ENCODE data around the gene LRRC27. TPM values are rescaled to one million over a fixed set of nuclear protein-coding genes. Genes with fewer than 3 reads are reported as not detected.

Gene LRRC27
- total and polyA plus RNA-seq, 2 of the 4 experiments (the other 2 are of a cell fraction) = 3.8 to 5.3 TPM

DNA sequence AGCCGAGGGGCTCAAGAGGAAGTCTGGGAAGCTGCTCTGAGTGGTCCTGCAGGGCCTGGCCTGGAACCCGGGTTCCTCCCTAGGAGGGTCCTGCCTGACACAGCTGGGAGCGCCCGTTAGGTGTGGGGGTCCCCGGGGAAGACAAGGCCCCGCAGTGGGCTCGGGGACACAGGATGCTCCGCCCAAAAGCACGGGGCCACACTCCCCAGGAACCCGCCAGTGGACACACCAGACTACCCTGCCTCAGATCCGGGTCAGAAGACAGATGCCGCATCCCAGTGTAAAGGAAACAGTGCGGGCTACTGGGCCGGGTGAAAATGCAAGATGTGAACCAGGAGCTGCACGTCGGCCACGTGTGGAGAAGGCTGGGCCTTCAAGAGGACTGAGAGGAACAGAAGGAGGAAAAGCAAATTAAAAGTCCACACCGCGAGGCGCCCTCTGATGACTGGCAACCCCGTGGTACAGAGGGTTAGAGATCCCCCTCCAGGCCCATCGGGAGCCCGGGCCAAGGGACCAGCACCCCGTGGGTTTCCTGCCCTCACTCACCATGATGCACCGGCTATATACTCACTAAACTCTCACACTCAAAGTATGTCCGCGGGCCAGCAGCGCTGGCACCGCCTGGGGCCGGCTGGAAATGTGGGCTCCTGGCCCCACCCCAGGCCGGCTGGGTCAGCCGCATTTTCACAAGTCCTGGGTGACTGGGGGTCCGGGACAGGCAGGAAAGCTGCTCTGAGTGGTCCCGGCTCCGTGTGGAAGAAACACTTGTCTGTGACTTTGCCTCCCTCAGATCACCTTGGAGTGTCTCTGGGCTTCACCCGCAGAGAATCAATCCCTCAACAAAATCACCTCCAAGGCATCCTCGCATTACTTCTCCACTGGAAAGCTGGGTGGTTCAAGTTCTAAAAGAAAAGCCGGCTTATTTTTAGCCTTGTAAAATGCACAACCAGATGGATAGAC, 30.3 kb upstream of the LRRC27 start (continued):
- TF ChIP-seq NFE2L2 (IDR thresholded peaks at IDR 0.05; ENCODE audit: low read depth, low read length) = no peak

DNA sequence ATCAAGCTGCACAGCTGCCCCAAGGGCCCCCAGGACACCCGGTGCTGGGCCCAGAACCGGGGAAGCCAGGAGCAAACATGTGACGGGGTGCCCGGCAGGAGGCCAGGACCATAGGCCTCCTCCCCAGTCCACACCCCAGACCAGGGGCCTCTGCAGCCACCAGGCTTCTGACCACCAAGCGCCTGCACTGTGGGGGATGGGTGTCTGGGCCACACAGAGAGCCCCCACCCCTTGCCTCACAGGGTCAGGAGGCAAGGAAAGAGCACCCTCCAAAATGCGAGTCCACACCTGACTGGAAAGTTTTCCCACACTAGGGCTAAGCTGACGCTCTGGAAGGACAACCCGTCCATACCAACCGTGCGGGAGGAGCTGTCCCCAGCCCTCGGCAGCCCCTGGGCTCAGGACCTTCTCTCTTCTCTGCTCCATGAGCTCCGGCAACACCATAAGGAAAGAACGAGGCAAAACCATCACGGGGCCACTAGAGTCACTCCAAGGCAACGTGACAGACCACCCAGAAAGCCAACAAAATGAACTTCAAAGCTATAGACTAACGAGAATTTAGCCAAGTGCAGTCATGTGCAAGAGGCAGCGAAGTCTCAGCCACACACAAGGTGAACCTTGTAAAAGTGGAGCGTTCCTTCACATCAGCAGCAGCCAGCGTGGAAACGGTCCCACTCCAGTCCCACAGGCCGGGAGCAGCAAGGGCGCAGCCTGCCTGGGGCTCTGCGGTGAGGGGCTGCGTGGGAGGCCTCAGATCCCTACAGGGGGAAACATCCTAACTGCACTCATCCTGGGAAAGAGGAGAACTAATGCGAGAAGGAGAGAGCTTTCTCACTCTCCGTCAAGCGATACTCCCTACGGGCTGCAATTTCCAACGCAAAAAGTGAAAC, 29.3 kb upstream of the LRRC27 start:
- Histone ChIP-seq H3K27me3 (ENCODE audit: control insufficient read depth, insufficient read depth, low read length) (peaks cover 36% of the 10 kb centered on the region; the same call in 1 of the 2 replicates), H4K91ac (ENCODE audit: insufficient read depth, low read depth, low read length) (no peak overlapping the region), H3K18ac (ENCODE audit: low read depth, low read length) (no peak overlapping the region), H2AFZ (replicated peaks; ENCODE audit: low read length, poor library complexity) (no peak overlapping the region), H4K5ac (ENCODE audit: low read depth, low read length) (no peak overlapping the region), H3K36me3 (ENCODE audit: control insufficient read depth, insufficient read depth, low read length) (no peaks in the 10 kb centered on the region), H2BK120ac (ENCODE audit: low read depth, low read length) (no peak overlapping the region), H3K9me3 (ENCODE audit: control insufficient read depth, insufficient read depth, low read length) (peaks cover 5% of the 10 kb centered on the region; the same call in 1 of the 2 replicates), H3K4me1 (ENCODE audit: control insufficient read depth, insufficient read depth, low read length) (peaks cover 2% of the 10 kb centered on the region; the same call in 1 of the 2 replicates), H3K14ac (replicated peaks; ENCODE audit: low read depth, low read length) (no peak overlapping the region), H3K23ac (ENCODE audit: low read depth, low read length) (no peak overlapping the region), H4K20me1 (ENCODE audit: insufficient read depth, low read length) (no peaks in the 10 kb centered on the region), H3K9ac (ENCODE audit: low read depth, low read length) (no peak overlapping the region), H3K4me2 (ENCODE audit: low read depth, low read length) (no peak overlapping the region), H3K79me1 (ENCODE audit: low read depth in 1 of 2, low read length in 2 of 2) (no peaks in the 10 kb centered on the region), H4K8ac (ENCODE audit: low read depth in 2 of 2, low read length in 2 of 2) (no peak overlapping the region), H2BK5ac (ENCODE audit: low read depth, low read length, poor library complexity, severe bottlenecking) (no peak overlapping the region), H3K56ac (ENCODE audit: extremely low read depth, insufficient read depth, low read length) (no peak overlapping the region), H3K27ac (ENCODE audit: insufficient read depth, low read length) (no peak overlapping the region), H2AK5ac (ENCODE audit: low read depth, low read length) (no peak overlapping the region), H2BK15ac (ENCODE audit: low read depth, low read length) (no peak overlapping the region), H3K4me3 (ENCODE audit: insufficient read depth, low read depth, low read length) (no peak overlapping the region), H3K9me1 (ENCODE audit: insufficient read depth, low read length) (no peaks in the 10 kb centered on the region), H3K4ac (ENCODE audit: low read depth, low read length) (no peak overlapping the region), H2BK20ac (ENCODE audit: low read depth, low read length) (no peak overlapping the region), H2AK9ac (replicated peaks; ENCODE audit: low read depth, low read length, poor library complexity) (no peak overlapping the region)
- in situ Hi-C loops (cut with MboI; ENCODE audit: low sequenced_read_pairs) (no loop called here), intact Hi-C loops (cut with micrococcal nuclease) (no loop called here), dilution Hi-C loops (cut with HindIII; ENCODE audit: low sequenced_read_pairs, unreplicated experiment) (no loop called here)
- WGBS, 2 experiments (ENCODE audit: extremely low coverage in 2 of 2, insufficient read length in 1 of 2) = 85% methylated on average over 7 of the region's 29 CpGs; no CpG with 5 or more reads in 1 of the 2 experiments
- CTCF ChIA-PET = no interaction called here
- POLR2A ChIA-PET (ENCODE audit: unreplicated experiment) = no interaction called here
- ATAC-seq (ENCODE audit: low read depth) (no peak), DNase-seq (no peak)
- BruUV-seq (replicated peaks) = no TSS peak
- no peak for TF ChIP-seq RFX5 (IDR thresholded peaks at IDR 0.05; ENCODE audit: low read depth, low read length)
- TF ChIP-seq CHD1 (IDR thresholded peaks at IDR 0.05; ENCODE audit: low read depth, low read length) = no peak
- no peak for TF ChIP-seq CEBPB (IDR thresholded peaks at IDR 0.05; ENCODE audit: low read depth, low read length)
- TF ChIP-seq, protein P1, sequence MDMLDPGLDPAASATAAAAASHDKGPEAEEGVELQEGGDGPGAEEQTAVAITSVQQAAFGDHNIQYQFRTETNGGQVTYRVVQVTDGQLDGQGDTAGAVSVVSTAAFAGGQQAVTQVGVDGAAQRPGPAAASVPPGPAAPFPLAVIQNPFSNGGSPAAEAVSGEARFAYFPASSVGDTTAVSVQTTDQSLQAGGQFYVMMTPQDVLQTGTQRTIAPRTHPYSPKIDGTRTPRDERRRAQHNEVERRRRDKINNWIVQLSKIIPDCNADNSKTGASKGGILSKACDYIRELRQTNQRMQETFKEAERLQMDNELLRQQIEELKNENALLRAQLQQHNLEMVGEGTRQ (IDR thresholded peaks at IDR 0.05; ENCODE audit: low read depth, low read length) = no peak
- TF ChIP-seq, protein P2, sequence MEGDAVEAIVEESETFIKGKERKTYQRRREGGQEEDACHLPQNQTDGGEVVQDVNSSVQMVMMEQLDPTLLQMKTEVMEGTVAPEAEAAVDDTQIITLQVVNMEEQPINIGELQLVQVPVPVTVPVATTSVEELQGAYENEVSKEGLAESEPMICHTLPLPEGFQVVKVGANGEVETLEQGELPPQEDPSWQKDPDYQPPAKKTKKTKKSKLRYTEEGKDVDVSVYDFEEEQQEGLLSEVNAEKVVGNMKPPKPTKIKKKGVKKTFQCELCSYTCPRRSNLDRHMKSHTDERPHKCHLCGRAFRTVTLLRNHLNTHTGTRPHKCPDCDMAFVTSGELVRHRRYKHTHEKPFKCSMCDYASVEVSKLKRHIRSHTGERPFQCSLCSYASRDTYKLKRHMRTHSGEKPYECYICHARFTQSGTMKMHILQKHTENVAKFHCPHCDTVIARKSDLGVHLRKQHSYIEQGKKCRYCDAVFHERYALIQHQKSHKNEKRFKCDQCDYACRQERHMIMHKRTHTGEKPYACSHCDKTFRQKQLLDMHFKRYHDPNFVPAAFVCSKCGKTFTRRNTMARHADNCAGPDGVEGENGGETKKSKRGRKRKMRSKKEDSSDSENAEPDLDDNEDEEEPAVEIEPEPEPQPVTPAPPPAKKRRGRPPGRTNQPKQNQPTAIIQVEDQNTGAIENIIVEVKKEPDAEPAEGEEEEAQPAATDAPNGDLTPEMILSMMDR (conservative IDR thresholded peaks at IDR 0.05; ENCODE audit: low read depth, low read length) = no peak
- TF ChIP-seq, protein P3, sequence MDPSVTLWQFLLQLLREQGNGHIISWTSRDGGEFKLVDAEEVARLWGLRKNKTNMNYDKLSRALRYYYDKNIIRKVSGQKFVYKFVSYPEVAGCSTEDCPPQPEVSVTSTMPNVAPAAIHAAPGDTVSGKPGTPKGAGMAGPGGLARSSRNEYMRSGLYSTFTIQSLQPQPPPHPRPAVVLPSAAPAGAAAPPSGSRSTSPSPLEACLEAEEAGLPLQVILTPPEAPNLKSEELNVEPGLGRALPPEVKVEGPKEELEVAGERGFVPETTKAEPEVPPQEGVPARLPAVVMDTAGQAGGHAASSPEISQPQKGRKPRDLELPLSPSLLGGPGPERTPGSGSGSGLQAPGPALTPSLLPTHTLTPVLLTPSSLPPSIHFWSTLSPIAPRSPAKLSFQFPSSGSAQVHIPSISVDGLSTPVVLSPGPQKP (IDR thresholded peaks at IDR 0.05; ENCODE audit: borderline replicate concordance, low read depth, low read length) = no peak
- TF ChIP-seq NFE2L2 (IDR thresholded peaks at IDR 0.05; ENCODE audit: low read depth, low read length) = no peak
- no peak for TF ChIP-seq RAD21 (IDR thresholded peaks at IDR 0.05; ENCODE audit: low read length)
- TF ChIP-seq BHLHE40 (IDR thresholded peaks at IDR 0.05; ENCODE audit: low read depth, low read length) = no peak
